ENCODE measurements around the gene ENKUR. TPM values are rescaled to one million over a fixed set of nuclear protein-coding genes. Genes with fewer than 3 reads are reported as not detected.
A peak's percentile ranks its signal among the peaks of the same experiment; 100 is the strongest.
"Not testable (repeated sequence)": the region's sequence is repeated elsewhere in the genome, so short reads cannot be mapped to it uniquely, and the experiment has no call there.

Gene ENKUR
- total RNA-seq, 4 donors from 2014 or later = 0.33 to 0.73 TPM; not detected in 2

- no peak overlapping the region for H3K4me3 ChIP-seq (replicated peaks in 1 of 3)
- H3K27ac ChIP-seq = no peak overlapping the region
- no peaks in the 10 kb centered on the region for H3K9me3 ChIP-seq
- 95 to 96% methylated on average over 3 of the region's 3 CpGs for WGBS, 2 donors
- H3K27me3 ChIP-seq = no peaks in the 10 kb centered on the region
- no peaks in the 10 kb centered on the region for H3K36me3 ChIP-seq
- TF ChIP-seq CTCF (IDR thresholded peaks at IDR 0.05) (no peak), POLR2A (IDR thresholded peaks at IDR 0.05) (no peak)
- intact Hi-C loops (cut with DNase I) = no loop called here
- peaks cover 0 to 11% of the 10 kb centered on the region in 2 donors for H3K4me1 ChIP-seq
- DNase-seq = no peak
Measured at GRCh38 chr10:25018703-25019102, 2.7 kb upstream of the ENKUR start.

GRCh38 chr10:25017661-25018060 is 1.7 kb upstream of the ENKUR start:
- intact Hi-C loops (cut with DNase I) = no loop called here
- H3K36me3 ChIP-seq = no peaks in the 10 kb centered on the region
- DNase-seq = no peak
- H3K9me3 ChIP-seq = no peaks in the 10 kb centered on the region
- no peak for TF ChIP-seq POLR2A (IDR thresholded peaks at IDR 0.05)
- TF ChIP-seq CTCF (IDR thresholded peaks at IDR 0.05) = no peak
- H3K4me3 ChIP-seq (replicated peaks in 1 of 3) = peak overlapping the region in 1 of 3 donors; percentile 40
- H3K27me3 ChIP-seq = no peaks in the 10 kb centered on the region
- peaks cover 0 to 11% of the 10 kb centered on the region in 2 donors for H3K4me1 ChIP-seq
- 90% methylated on average over 6 of the region's 6 CpGs for WGBS, 2 donors
- peak overlapping the region; percentile 84 to 97 (median 93) for H3K27ac ChIP-seq

GRCh38 chr10:25017154-25017590 is 1.2 kb upstream of the ENKUR start:
- Histone ChIP-seq H3K36me3 (no peaks in the 10 kb centered on the region), H3K4me3 (replicated peaks in 1 of 3) (peak overlapping the region in 2 of 3 donors; percentile 40 to 46), H3K27me3 (no peaks in the 10 kb centered on the region), H3K27ac (peak overlapping the region; percentile 84 to 97 (median 93)), H3K4me1 (peaks cover 0 to 11% of the 10 kb centered on the region in 2 donors), H3K9me3 (no peaks in the 10 kb centered on the region)
- 2 to 4% methylated on average over 10 of the region's 10 CpGs for WGBS, 2 donors
- intact Hi-C loops (cut with DNase I) = no loop called here
- TF ChIP-seq POLR2A (IDR thresholded peaks at IDR 0.05) (no peak), CTCF (IDR thresholded peaks at IDR 0.05) (no peak)
- DNase-seq = peak; percentile 56 to 63

- TF ChIP-seq POLR2A (IDR thresholded peaks at IDR 0.05) = peak; percentile 57 to 89
- no peak for TF ChIP-seq CTCF (IDR thresholded peaks at IDR 0.05)
- intact Hi-C loops (cut with DNase I) = no loop called here
- peak within 1 kb of the TSS in 2 of 3 donors; percentile 40 to 64 for H3K4me3 ChIP-seq (replicated peaks in 1 of 3)
- peaks cover 0 to 11% of the 10 kb centered on the region in 2 donors for H3K4me1 ChIP-seq
- 0% methylated on average over 65 to 68 of the region's 69 CpGs for WGBS, 2 donors
- DNase-seq = peak; percentile 99 to 100
- H3K36me3 ChIP-seq = no peaks in the 10 kb centered on the region
- no peaks in the 10 kb centered on the region for H3K9me3 ChIP-seq
- H3K27ac ChIP-seq = peak within 1 kb of the TSS; percentile 84 to 97 (median 93)
- H3K27me3 ChIP-seq = no peaks in the 10 kb centered on the region
Measured at GRCh38 chr10:25016376-25017153, 607 bp upstream of the ENKUR start, which contains the start of gene THNSL1. TSS of gene THNSL1 (plus strand) at chr10:25016612. CDS start at chr10:25023224, 6,612 bp downstream.

GRCh38 chr10:25014579-25014978 is 1.4 kb downstream of the ENKUR start:
- no peak overlapping the region for H3K27ac ChIP-seq
- intact Hi-C loops (cut with DNase I) = no loop called here
- H3K27me3 ChIP-seq = no peaks in the 10 kb centered on the region
- H3K4me1 ChIP-seq = peaks cover 0 to 11% of the 10 kb centered on the region in 2 donors
- no peak overlapping the region for H3K4me3 ChIP-seq (replicated peaks in 1 of 3)
- H3K36me3 ChIP-seq = no peaks in the 10 kb centered on the region
- H3K9me3 ChIP-seq = no peaks in the 10 kb centered on the region
- no peak for DNase-seq
- TF ChIP-seq CTCF (IDR thresholded peaks at IDR 0.05) (no peak), POLR2A (IDR thresholded peaks at IDR 0.05) (no peak)

GRCh38 chr10:25011591-25011990 is 4.4 kb downstream of the ENKUR start:
- H3K4me1 ChIP-seq; H3K36me3 ChIP-seq; H3K27ac ChIP-seq; H3K9me3 ChIP-seq; DNase-seq; H3K4me3 ChIP-seq (replicated peaks in 1 of 3); H3K27me3 ChIP-seq; intact Hi-C loops (cut with DNase I): not testable (repeated sequence)
- 81 to 85% methylated on average over 2 of the region's 2 CpGs for WGBS, 2 donors

Data from thyroid gland (tissue), 4 donors.